ENCODE measurements around the gene KLHL11.
"Not testable (repeated sequence)": the region's sequence is repeated elsewhere in the genome, so short reads cannot be mapped to it uniquely, and the experiment has no call there.

The KLHL11 gene

GRCh38 chr17:41836550-41837196 lies 28.6 kb downstream of the KLHL11 start:
- DNase-seq, result no peak

- peak; percentile 59 to 64 for DNase-seq
Observed at GRCh38 chr17:41835800-41836549, 29.2 kb downstream of the KLHL11 start, which contains the start of gene NT5C3B. NT5C3B (minus strand) TSS chr17:41836232; CDS start chr17:41836193, 39 bp downstream.

- DNase-seq, result no peak
Observed at GRCh38 chr17:41835214-41835799, 29.9 kb downstream of the KLHL11 start.

GRCh38 chr17:41829961-41830360 lies 35.3 kb downstream of the KLHL11 start:
- not testable (repeated sequence) for DNase-seq

GRCh38 chr17:41825175-41825845 lies 39.9 kb downstream of the KLHL11 start:
- DNase-seq, result no peak

- no peak for DNase-seq
Observed at GRCh38 chr17:41824086-41824485, 41.1 kb downstream of the KLHL11 start.

- no peak for DNase-seq
Observed at GRCh38 chr17:41823580-41823979, 41.6 kb downstream of the KLHL11 start.

- DNase-seq, result no peak
Observed at GRCh38 chr17:41823141-41823524, 42.1 kb downstream of the KLHL11 start.

- no peak for DNase-seq
Observed at GRCh38 chr17:41822216-41823140, 42.7 kb downstream of the KLHL11 start.

- no peak for DNase-seq
Observed at GRCh38 chr17:41821776-41822175, 43.4 kb downstream of the KLHL11 start.

GRCh38 chr17:41818024-41818423 lies 47.2 kb downstream of the KLHL11 start:
- no peak for DNase-seq

GRCh38 chr17:41816637-41817320 lies 48.4 kb downstream of the KLHL11 start:
- DNase-seq, result no peak

- DNase-seq, result no peak
Observed at GRCh38 chr17:41814195-41814594, 51.0 kb downstream of the KLHL11 start.

- no peak for DNase-seq
Observed at GRCh38 chr17:41813699-41814124, 51.5 kb downstream of the KLHL11 start.

- DNase-seq, result no peak
Observed at GRCh38 chr17:41813152-41813680, 52.0 kb downstream of the KLHL11 start.

- DNase-seq, result peak; percentile 25 to 32
Observed at GRCh38 chr17:41812381-41813151, 52.7 kb downstream of the KLHL11 start, which contains the start of gene FKBP10. FKBP10 (plus strand) TSS chr17:41813004; CDS start chr17:41813035, 31 bp downstream.

GRCh38 chr17:41811549-41812380 lies 53.5 kb downstream of the KLHL11 start, which contains the start of gene P3H4:
P3H4 (minus strand) TSS chr17:41811949; CDS start chr17:41811915, 34 bp downstream.
- peak; percentile 72 to 78 for DNase-seq

- DNase-seq, result no peak
Observed at GRCh38 chr17:41810659-41811548, 54.3 kb downstream of the KLHL11 start.
